ENCODE data around the gene CFAP74. TPM values are rescaled to one million over a fixed set of nuclear protein-coding genes. Genes with fewer than 3 reads are reported as not detected.

The CFAP74 gene
- total and polyA plus RNA-seq, 2 of the 13 experiments (the other 11 are each of a cell fraction or from before 2014, with no cell fraction given), result 0.27 to 0.62 TPM

DNA sequence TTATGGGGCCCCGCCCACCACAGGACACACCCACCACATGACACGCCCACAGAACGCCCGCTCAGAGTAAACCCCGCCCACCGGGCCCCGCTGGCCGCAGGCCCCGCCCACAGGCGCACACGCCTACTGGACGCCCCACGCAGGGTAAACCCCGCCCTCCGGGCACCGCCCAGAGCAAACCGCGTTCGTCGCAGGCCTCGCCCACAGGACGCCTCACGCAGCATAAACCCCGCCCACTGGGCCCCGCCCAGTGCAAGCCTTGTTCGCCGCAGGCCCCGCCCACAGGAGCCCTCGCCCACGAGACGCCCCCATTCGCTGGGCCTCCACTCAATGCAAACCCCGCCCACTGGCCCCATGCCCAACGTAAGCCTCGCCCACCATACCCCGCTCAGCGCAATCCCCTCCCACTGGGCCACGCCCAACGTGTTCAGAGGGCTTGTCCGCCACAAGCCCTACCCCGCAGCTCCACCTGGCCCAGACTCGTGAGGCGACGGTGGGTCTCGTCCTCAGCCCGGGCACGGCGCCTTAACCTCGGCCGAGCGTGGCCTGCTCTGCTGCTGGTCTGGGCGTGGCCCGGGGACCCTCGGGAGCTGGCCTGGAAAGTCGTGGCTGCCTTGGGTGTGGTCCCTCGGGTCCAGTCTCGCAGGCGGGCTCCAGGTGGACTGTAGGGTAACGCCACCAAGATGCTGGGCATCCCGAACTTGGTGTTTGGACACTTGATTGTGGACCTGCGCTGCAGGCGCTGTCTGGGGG lies 84.1 kb downstream of the CFAP74 start (continued):
- TF ChIP-seq, protein P1, sequence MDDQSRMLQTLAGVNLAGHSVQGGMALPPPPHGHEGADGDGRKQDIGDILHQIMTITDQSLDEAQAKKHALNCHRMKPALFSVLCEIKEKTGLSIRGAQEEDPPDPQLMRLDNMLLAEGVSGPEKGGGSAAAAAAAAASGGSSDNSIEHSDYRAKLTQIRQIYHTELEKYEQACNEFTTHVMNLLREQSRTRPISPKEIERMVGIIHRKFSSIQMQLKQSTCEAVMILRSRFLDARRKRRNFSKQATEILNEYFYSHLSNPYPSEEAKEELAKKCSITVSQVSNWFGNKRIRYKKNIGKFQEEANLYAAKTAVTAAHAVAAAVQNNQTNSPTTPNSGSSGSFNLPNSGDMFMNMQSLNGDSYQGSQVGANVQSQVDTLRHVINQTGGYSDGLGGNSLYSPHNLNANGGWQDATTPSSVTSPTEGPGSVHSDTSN (CRISPR knock-in tag; IDR thresholded peaks at IDR 0.05; ENCODE audit: borderline replicate concordance), result no peak
- TF ChIP-seq ZNF10 (CRISPR knock-in tag; IDR thresholded peaks at IDR 0.05; ENCODE audit: borderline replicate concordance, low read depth) (no peak), AGO2 (optimal IDR thresholded peaks at IDR 0.05; ENCODE audit: low read depth, low read length) (no peak), ZNF746 (CRISPR knock-in tag; IDR thresholded peaks at IDR 0.05) (no peak), SMARCC2 (IDR thresholded peaks at IDR 0.05) (no peak)
- TF ChIP-seq, protein P2, sequence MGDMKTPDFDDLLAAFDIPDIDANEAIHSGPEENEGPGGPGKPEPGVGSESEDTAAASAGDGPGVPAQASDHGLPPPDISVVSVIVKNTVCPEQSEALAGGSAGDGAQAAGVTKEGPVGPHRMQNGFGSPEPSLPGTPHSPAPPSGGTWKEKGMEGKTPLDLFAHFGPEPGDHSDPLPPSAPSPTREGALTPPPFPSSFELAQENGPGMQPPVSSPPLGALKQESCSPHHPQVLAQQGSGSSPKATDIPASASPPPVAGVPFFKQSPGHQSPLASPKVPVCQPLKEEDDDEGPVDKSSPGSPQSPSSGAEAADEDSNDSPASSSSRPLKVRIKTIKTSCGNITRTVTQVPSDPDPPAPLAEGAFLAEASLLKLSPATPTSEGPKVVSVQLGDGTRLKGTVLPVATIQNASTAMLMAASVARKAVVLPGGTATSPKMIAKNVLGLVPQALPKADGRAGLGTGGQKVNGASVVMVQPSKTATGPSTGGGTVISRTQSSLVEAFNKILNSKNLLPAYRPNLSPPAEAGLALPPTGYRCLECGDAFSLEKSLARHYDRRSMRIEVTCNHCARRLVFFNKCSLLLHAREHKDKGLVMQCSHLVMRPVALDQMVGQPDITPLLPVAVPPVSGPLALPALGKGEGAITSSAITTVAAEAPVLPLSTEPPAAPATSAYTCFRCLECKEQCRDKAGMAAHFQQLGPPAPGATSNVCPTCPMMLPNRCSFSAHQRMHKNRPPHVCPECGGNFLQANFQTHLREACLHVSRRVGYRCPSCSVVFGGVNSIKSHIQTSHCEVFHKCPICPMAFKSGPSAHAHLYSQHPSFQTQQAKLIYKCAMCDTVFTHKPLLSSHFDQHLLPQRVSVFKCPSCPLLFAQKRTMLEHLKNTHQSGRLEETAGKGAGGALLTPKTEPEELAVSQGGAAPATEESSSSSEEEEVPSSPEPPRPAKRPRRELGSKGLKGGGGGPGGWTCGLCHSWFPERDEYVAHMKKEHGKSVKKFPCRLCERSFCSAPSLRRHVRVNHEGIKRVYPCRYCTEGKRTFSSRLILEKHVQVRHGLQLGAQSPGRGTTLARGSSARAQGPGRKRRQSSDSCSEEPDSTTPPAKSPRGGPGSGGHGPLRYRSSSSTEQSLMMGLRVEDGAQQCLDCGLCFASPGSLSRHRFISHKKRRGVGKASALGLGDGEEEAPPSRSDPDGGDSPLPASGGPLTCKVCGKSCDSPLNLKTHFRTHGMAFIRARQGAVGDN (CRISPR knock-in tag; IDR thresholded peaks at IDR 0.05), result peak; percentile 63
- TF ChIP-seq, protein P3, sequence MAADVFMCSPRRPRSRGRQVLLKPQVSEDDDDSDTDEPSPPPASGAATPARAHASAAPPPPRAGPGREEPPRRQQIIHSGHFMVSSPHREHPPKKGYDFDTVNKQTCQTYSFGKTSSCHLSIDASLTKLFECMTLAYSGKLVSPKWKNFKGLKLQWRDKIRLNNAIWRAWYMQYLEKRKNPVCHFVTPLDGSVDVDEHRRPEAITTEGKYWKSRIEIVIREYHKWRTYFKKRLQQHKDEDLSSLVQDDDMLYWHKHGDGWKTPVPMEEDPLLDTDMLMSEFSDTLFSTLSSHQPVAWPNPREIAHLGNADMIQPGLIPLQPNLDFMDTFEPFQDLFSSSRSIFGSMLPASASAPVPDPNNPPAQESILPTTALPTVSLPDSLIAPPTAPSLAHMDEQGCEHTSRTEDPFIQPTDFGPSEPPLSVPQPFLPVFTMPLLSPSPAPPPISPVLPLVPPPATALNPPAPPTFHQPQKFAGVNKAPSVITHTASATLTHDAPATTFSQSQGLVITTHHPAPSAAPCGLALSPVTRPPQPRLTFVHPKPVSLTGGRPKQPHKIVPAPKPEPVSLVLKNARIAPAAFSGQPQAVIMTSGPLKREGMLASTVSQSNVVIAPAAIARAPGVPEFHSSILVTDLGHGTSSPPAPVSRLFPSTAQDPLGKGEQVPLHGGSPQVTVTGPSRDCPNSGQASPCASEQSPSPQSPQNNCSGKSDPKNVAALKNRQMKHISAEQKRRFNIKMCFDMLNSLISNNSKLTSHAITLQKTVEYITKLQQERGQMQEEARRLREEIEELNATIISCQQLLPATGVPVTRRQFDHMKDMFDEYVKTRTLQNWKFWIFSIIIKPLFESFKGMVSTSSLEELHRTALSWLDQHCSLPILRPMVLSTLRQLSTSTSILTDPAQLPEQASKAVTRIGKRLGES (CRISPR knock-in tag; IDR thresholded peaks at IDR 0.05; ENCODE audit: borderline replicate concordance), result no peak
- TF ChIP-seq, protein P4, sequence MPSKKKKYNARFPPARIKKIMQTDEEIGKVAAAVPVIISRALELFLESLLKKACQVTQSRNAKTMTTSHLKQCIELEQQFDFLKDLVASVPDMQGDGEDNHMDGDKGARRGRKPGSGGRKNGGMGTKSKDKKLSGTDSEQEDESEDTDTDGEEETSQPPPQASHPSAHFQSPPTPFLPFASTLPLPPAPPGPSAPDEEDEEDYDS (CRISPR knock-in tag; IDR thresholded peaks at IDR 0.05), result peak; percentile 93
- TF ChIP-seq, protein P5, sequence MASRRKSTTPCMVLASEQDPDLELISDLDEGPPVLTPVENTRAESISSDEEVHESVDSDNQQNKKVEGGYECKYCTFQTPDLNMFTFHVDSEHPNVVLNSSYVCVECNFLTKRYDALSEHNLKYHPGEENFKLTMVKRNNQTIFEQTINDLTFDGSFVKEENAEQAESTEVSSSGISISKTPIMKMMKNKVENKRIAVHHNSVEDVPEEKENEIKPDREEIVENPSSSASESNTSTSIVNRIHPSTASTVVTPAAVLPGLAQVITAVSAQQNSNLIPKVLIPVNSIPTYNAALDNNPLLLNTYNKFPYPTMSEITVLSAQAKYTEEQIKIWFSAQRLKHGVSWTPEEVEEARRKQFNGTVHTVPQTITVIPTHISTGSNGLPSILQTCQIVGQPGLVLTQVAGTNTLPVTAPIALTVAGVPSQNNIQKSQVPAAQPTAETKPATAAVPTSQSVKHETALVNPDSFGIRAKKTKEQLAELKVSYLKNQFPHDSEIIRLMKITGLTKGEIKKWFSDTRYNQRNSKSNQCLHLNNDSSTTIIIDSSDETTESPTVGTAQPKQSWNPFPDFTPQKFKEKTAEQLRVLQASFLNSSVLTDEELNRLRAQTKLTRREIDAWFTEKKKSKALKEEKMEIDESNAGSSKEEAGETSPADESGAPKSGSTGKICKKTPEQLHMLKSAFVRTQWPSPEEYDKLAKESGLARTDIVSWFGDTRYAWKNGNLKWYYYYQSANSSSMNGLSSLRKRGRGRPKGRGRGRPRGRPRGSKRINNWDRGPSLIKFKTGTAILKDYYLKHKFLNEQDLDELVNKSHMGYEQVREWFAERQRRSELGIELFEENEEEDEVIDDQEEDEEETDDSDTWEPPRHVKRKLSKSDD (CRISPR knock-in tag; IDR thresholded peaks at IDR 0.05; ENCODE audit: low read depth), result no peak
- TF ChIP-seq, protein P6, sequence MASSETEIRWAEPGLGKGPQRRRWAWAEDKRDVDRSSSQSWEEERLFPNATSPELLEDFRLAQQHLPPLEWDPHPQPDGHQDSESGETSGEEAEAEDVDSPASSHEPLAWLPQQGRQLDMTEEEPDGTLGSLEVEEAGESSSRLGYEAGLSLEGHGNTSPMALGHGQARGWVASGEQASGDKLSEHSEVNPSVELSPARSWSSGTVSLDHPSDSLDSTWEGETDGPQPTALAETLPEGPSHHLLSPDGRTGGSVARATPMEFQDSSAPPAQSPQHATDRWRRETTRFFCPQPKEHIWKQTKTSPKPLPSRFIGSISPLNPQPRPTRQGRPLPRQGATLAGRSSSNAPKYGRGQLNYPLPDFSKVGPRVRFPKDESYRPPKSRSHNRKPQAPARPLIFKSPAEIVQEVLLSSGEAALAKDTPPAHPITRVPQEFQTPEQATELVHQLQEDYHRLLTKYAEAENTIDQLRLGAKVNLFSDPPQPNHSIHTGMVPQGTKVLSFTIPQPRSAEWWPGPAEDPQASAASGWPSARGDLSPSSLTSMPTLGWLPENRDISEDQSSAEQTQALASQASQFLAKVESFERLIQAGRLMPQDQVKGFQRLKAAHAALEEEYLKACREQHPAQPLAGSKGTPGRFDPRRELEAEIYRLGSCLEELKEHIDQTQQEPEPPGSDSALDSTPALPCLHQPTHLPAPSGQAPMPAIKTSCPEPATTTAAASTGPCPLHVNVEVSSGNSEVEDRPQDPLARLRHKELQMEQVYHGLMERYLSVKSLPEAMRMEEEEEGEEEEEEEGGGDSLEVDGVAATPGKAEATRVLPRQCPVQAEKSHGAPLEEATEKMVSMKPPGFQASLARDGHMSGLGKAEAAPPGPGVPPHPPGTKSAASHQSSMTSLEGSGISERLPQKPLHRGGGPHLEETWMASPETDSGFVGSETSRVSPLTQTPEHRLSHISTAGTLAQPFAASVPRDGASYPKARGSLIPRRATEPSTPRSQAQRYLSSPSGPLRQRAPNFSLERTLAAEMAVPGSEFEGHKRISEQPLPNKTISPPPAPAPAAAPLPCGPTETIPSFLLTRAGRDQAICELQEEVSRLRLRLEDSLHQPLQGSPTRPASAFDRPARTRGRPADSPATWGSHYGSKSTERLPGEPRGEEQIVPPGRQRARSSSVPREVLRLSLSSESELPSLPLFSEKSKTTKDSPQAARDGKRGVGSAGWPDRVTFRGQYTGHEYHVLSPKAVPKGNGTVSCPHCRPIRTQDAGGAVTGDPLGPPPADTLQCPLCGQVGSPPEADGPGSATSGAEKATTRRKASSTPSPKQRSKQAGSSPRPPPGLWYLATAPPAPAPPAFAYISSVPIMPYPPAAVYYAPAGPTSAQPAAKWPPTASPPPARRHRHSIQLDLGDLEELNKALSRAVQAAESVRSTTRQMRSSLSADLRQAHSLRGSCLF (CRISPR knock-in tag; IDR thresholded peaks at IDR 0.05; ENCODE audit: borderline replicate concordance), result no peak

Data from HepG2 (cell line).